ENCODE data around the gene HIBCH. TPM values are rescaled to one million over a fixed set of nuclear protein-coding genes. Genes with fewer than 3 reads are reported as not detected.
"Not testable (repeated sequence)": the region's sequence is repeated elsewhere in the genome, so short reads cannot be mapped to it uniquely, and the experiment has no call there.

The HIBCH gene
- total RNA-seq: 22.6 and 26.2 TPM in 2 replicates

DNA sequence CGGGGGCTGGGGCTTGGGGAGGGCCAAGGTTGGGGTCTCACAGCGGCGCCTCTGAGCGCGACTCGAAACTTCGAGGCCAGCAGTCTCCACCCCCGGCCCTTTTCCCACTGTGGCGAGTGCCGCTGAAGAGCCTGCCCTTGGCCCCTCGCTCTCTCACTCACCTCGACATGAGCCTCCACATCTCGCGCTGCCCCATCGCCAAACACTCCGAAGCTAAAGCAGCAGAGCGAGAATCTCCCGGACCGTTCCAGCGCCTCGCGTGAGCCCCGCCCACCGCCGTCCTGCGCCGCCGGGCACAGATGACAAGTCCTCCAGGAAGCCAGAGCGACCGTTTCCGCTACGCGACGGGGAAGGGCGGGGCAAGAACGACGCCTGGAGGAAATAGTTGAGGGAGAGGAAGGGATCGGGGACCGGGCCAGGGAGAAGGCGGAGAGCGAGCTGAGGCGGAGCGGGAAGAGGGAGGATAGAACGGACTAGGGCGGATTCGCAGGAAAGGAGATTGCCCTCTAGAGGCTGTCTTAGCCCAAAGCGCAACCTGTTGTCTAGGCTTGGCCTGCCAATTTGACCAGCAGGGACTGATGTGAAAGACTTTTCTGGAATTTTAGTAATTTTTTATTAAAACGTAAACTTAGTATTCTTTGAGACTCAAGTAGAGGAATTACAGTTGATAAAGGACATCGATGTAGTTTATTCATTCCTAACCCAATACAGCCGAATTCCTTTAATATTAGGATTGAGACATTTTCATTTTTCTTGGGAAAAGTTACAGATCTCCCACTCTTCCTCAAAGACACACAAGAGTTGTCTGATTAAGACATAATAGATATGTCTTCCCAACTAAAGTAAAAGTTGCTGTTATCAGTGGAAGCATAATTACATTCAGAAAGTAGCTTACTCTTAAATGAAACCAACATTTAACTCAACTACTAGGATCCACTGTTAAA, at the start of gene HIBCH:
HIBCH (minus strand) TSS at position 272 of the 944 bp plus-strand sequence; CDS start at position 196, 76 bp downstream.
- DNase-seq: peak; percentile 98

DNA sequence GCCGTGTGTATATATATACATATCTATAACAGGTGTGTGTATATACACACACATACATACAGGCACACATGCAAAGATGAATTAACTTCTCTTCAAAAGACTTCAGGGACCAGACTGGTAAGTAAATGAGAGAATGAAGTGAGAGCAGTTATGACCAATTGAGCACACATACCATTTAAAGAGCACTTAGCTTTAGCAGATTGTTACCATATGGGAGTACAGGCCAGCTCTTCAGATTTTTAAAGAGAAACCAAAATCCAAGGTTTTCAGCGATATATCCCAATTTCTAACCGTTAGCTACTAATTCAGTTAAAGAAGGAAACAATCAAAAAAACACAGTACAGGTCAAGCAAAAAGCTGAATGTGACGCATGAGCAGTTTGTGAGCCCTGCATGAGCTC, 47.5 kb upstream of the HIBCH start:
- DNase-seq: no peak

- no peak for DNase-seq
Measured at GRCh38 chr2:190366248-190366753, 46.7 kb upstream of the HIBCH start.

DNA sequence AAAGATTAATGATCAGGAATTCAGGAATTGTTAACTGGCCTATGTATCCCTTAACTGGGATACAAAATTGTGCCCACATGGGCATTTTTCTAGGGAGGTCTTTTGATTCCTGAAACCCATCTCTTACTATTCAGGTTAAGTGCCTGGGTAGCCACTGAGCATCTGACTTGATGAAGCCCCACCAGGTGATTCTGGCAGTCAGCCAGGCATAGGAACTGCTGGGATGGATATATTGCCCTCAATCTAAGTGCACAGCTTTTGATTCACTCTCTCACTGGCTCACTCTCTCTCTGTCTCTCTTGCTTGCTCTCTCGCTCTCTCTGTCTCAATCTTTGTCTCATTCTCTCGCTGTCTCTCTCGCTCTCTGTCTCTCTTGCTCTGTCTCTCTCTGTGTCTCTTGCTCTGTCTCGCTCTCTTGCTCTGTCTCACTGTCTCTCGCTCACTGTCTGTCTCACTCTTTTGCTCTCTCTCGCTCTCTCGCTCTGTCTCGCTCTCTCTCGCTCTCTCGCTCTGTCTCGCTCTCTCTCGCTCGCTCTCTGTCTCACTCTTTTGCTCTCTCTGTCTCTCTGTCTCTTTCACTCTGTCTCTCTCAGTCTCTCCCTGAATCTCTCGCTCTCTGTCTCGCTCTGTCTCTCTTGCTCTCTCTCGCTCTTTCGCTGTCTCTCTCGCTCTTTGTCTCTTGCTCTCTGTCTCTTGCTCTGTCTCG, 46.0 kb upstream of the HIBCH start:
- no peak for DNase-seq

DNA sequence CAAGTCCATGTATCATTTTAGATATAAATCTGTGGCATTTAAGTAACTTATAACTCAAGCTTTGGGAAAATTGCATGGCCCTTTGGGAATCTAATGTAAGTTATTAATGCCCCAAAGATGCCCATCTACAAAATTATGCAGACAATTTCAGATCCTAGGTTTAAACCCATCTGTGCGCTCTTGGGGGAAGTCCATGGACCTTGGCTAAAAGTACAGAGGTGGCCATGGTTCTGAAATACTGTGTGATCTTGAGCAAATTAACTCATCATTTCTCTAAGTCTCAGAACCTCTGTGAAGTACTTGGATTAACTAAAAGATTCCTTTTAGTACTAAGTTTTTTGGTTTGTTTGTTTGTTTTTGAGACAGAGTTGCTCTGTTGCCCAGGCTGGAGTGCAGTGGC, 43.3 kb upstream of the HIBCH start:
- no peak for DNase-seq

GRCh38 chr2:190361572-190361971, 41.9 kb upstream of the HIBCH start:
- DNase-seq: no peak

DNA sequence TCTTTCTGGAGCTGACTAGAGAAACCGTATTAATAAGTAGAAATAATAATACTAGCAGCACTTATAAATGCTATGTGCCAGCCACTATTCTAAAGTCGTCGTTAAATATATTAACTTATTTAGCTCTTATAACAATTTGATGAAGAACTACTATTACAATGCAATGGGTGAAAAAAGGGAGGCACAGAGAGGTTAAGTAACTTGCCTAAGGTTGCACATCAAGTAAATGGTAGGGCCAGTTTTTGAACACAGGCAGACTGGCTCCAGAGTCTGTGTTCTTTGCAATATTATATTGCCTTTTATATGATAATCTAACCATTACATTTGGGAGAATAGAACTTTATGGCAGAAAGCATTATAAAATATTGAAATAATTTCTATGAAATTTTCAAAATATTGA, 41.3 kb upstream of the HIBCH start:
- DNase-seq: no peak

GRCh38 chr2:190360561-190360960, 40.9 kb upstream of the HIBCH start:
- DNase-seq: no peak

DNA sequence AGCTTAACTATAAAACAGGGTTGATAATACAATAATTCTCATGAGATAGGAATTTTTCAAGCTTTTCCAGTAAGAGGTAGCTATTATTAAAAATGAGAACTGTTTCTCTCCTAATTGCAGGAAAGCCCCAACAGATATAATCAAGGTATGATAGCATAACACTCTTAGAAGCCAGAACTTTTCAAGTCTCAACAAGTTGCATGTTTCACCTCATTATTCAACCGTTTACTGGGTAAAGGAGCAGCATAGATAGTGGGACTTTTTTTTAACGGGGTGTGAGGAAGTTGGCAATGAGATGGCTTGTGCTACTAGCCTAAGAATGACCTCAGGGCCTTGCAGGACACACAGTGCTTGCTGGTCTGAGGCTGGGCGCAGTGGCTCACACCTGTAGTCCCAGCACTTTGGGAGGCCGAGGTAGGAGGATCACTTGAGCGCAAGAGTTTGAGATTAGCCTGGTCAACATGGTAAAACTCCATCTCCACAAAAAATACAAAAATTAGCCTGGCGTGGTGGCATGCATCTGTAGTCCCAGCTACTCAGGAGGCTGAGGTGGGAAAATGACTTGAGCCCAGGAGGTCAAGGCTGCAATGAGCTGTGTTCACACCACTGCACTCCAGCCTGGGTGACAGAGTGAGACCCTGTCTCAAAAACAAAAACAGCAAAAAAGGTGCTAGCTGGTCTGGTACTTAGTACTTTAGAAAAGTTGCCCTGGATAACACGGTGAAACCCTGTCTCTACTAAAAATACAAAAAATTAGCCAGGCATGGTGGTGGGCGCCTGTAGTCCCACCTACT, 39.2 kb upstream of the HIBCH start:
- DNase-seq: not testable (repeated sequence)

- DNase-seq: no peak
Measured at GRCh38 chr2:190357600-190357999, 38.0 kb upstream of the HIBCH start.

GRCh38 chr2:190355968-190356644, 36.5 kb upstream of the HIBCH start:
- peak; percentile 19 for DNase-seq

DNA sequence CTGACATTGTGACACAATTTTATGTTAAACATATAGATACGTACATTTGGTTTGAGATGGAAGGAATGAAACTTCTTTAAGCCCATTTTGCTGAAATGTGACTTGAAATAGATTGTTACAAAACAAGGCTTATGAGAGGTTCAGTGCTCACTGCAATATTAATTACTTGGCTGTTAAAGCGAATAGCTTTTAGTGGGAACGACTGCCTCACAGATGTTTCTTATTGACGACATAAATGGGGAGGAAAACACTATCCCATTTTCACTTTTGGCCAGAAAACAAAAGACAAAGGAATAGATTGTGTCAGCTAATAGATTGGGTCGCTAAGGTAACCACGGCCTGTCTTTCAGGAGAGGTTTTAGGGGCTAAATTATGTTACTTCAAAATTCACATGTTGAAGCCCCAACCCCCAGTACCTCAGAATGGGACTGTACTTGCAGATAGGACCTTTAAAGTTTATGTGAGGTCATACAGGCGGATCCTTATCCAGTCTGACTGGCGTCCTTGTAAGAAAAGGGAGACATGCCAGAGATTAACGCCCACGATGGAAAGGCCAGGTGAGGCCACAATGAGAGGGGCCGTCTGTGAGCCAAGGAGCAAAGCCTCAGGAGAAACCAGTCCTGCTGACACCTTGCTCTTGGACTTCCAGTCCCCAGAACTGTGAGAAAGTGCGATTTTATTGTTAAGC, 34.5 kb upstream of the HIBCH start:
- DNase-seq: no peak

DNA sequence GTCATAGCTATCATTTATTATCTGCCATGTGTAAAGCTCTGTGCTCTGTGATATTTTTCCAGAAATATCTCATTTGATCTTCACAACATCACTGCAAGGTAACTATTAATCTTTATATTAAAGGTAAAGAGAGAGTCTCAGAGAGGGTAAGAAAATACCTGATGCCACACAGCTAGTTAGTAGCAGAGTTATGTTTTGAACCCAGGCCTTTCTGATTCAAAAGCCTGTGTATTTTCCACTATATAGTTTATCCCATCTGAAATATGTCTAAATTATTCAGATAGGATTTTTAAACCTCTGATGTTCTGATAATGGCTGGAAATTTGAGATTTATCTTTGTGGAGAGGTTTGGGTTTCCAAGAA, 33.9 kb upstream of the HIBCH start:
- DNase-seq: no peak

GRCh38 chr2:190352668-190353536, 33.3 kb upstream of the HIBCH start:
- DNase-seq: no peak

- DNase-seq: no peak
Measured at GRCh38 chr2:190351955-190352354, 32.3 kb upstream of the HIBCH start.

DNA sequence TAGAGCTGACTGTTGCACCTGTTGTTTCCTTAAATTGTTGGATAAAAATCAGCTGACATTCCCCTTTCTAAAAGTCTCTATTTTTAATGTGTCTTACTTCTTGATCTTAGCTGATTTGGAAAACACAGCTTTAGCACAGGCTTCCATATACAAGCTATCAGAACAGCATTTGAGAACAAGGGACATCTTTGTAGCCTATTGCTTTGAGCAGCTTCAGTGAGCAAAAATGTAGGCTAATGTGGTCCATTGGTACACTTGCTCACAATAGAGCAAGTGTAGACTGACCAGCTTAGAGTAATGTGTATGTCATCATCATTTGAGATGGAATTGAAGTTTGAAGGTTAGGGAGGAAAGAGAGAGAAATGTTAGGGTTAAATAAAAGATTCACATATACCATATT, 30.7 kb upstream of the HIBCH start:
- no peak for DNase-seq

- DNase-seq: peak; percentile 60
Measured at GRCh38 chr2:190344276-190344827, 24.7 kb upstream of the HIBCH start.

GRCh38 chr2:190343536-190344275, 24.1 kb upstream of the HIBCH start, which contains the start of gene INPP1:
Gene INPP1 (plus strand): TSS chr2:190343589. CDS start chr2:190360103, 16,514 bp downstream.
- DNase-seq: peak; percentile 92

- DNase-seq: no peak
Measured at GRCh38 chr2:190343089-190343535, 23.5 kb upstream of the HIBCH start.
